NCI-H524 treated with DMSO at 0.1 percent for 48 hours (cell line): Measurements from ENCODE around the gene IMPACT.

Source experiments
- DNase-seq: peaks from one replicate; lab custom pipeline; 2025; lab: John Stamatoyannopoulos, UW

IMPACT gene, protein sequence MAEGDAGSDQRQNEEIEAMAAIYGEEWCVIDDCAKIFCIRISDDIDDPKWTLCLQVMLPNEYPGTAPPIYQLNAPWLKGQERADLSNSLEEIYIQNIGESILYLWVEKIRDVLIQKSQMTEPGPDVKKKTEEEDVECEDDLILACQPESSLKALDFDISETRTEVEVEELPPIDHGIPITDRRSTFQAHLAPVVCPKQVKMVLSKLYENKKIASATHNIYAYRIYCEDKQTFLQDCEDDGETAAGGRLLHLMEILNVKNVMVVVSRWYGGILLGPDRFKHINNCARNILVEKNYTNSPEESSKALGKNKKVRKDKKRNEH

DNA sequence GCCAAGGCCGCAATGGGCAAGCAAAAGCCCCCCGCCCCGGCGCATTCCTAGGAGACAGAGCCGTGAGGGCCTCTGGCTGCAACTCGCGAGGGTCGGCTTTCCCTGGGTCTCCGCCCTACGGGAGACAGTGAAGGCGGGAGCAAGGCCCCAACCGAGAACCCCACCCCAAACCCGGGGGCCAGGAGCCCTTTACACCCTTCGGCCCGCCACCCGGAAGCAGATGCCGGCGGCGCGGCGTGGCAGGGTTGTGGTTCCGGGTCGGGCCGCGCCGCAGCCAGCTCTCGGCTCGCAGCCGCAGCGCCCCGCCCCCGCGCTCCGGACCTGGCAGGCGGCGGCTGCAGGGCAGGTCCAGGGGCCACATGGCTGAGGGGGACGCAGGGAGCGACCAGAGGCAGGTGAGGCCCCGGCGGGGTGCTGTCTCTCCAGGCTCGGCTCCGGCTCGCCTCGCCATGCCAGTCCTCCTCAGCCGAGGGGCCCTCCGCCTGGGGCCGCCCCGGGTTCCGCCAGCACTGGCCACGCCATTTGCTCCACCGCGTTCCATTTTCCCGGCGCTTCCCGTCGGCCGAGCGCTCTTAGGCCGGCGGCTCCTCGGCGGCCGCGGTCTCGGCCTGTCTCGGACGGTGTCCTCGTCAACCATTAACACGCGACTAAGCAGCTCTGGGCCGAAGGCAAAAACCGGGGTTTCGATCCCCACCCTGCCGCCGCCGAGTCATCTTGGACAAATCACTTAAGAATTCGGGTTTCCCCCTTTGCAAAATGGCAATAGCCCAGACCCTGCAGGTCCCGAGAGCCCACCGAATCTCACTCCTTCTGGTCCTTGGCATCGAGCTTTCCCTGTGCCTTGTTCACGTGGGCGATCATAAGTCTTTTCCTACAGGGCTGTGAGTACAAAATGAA lies at the start of gene IMPACT:
Gene IMPACT, plus strand, starts transcription at position 273 of the 897 bp plus-strand sequence. Its CDS starts 87 bp downstream, at position 360.
- no peak for DNase-seq

DNA sequence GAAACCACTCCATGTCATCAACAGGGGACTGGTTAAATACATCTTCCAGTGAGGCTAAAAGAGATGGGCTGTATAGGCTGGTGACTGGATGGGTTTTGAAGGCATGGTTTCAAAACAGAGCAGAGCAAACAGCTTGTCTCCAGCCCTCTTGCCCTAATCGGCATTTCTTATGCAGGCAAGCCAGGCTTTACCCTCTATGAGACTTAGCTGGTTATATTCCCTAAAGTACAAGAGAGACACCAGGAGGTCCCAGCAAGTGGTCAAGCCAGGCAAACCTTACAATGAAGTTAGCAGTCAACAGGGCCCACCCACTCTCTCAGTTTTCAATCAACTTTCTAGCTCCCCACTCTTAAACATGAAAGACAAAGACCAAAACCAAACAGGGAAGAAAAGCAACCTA lies 47.9 kb upstream of the IMPACT start:
- DNase-seq: no peak

DNA sequence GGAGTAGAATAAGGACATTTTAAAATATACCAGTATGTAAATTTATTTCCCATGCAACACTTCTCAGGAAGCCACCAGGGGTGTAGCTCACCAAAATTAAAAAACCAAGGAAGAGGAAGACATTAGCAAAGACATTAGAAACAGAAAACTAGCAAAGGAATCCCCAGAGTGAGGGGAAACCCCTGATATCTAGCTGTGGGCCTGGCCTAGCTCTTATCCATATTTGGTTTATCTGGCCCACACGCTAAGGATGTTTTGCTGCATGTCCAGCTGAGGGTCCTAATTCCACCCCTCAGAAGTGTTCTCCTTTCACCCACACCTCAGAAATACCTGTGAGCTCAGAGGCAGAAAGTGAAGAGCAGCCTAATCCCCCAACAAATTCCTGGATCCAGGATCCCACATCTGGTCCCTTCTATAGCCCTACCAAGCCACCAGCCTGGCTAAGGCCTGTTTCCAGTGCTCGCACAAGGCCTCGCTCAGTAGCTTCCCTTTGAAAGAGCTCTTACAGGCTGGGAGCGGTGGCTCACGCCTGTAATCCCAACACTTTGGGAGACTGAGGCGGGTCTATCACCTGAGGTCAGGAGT lies 46.2 kb upstream of the IMPACT start:
- no peak for DNase-seq

DNA sequence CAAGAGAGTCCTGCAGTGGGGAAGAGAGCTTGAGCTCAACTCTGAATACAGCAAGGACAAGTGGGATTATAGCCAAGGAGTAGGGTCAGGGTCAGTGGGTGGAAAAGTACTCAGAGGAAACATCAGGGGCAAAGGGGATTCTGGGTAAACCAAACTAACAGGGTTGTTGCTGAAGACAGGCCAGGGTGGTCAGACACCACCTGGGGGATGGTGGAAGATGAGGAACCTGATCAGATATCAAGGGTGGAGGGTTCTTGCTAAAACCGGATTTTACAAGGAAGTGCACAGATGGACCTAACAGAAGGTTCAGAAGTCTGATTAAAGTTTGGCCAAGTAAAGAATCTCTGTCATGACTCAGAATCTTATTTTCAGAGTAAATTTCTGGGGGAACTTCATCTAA lies 45.3 kb upstream of the IMPACT start:
- no peak for DNase-seq

DNA sequence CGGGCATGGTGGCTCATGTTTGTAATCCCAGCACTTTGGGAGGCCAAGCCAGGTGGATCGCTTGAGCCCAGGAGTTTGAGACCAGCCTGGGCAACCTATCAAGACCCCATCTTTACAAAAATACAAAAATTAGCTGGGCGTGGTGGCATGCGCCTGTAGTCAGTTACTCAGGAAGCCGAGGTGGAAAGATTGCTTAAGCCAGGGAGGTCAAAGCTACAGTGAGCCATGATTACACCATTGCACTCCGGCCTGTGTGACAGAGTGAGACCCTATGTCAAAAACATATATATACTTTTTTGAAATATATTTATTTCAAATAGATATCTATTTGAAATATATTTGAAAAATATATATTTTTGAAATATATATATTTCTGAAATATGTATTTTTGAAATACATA lies 39.8 kb upstream of the IMPACT start:
- DNase-seq: no peak

DNA sequence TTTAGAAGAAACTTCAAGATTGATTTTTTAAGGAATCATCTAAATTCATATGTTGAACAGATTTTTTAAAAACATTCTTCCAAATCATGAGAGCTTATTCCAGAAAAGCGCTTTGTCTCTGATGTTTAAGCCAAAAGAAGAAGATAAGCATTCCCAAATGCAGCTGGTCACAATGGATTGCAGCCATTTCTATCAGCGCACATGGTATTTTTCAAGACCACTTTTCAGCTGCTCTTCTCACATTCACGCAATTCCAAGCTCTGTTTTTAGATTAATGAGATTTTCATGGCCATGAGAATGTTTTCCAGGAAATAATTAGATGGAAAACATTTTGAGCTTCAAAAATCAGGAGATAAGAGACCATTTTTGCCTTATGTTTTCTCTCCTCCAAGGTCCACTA lies 37.5 kb upstream of the IMPACT start:
- no peak for DNase-seq

DNA sequence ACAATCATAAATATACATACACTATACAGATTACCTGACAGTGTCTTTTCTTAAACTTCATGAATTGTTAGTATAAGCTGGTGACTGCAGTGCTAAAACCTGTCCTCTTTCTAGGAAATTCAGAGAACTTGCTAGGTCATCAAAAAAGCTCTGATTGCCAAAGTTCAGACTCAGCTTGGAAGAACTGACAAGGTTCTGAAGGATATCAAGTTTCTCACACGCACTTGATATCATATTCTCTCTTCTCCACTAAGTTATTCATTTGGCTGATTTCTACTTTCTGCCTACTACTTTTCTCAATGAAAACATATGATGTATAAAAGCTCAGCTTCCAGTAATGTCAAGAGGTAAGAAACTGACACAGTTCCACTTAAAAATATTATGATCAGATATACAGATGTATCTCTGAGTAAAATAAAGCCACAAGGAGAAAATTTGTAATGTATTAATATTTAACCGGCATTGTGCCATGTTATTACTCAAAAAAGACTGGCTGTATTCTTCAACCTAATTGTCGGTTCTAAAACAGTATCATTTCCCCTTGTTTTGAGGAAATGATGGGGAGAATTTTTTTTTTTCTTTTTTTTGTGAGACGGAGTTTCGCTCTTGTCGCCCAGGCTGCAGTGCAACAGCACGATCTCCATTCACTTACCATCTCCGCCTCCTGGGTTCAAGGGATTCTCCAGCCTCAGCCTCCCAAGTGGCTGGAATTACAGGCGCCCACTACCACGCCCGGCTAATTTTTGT lies 31.2 kb upstream of the IMPACT start:
- no peak for DNase-seq

DNA sequence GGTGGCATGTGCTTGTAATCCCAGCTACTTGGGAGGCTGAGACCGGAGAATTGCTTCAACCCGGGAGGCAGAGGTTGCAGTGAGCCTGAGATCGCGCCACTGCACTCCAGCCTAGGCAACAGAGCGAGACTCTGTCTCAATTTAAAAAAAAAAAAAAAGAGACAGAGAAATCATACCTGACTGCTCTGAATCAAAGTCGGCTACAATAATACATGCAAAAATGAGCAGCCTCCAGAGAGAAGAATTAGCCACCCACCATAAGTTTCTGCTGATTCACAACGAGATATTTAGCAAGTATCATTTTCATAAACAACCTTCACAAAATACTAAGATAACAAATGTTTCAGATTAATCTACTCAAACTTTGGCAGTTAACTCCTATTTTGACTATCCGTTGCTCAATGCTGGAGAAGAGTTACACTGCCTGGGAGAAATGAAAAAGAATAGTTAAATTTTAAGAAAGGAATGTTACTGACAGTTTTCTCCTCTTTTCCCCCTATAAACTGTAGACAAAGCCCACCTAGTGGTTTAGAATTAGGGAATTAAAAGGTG lies 30.3 kb upstream of the IMPACT start:
- no peak for DNase-seq

DNA sequence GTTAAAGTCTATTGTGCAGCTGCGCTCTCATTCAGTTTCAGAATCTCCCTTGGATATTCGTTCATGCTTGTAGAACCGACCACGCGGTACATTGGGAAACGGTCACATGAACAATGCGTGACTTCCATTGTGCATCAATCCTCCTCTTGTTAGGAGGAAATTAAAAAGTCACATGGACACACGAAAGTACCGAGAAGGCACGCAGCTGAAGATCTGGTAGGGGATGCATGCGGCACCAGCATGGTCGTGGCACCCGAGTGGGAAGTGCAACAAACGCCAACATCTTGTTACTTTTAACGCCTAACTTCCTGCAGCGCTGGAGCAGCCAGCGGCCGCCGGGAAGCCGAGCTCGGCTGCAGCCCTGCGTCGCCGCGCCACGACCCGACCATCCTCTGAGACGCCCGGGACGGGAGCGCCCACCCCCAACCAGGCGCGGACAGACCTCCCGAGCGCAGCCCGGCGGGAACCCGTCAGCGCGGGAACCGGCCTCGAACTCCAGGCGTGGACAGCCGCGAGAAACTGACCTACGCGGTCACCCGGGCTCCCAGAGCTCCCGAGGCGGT lies 29.3 kb upstream of the IMPACT start:
- peak; percentile 71 for DNase-seq

DNA sequence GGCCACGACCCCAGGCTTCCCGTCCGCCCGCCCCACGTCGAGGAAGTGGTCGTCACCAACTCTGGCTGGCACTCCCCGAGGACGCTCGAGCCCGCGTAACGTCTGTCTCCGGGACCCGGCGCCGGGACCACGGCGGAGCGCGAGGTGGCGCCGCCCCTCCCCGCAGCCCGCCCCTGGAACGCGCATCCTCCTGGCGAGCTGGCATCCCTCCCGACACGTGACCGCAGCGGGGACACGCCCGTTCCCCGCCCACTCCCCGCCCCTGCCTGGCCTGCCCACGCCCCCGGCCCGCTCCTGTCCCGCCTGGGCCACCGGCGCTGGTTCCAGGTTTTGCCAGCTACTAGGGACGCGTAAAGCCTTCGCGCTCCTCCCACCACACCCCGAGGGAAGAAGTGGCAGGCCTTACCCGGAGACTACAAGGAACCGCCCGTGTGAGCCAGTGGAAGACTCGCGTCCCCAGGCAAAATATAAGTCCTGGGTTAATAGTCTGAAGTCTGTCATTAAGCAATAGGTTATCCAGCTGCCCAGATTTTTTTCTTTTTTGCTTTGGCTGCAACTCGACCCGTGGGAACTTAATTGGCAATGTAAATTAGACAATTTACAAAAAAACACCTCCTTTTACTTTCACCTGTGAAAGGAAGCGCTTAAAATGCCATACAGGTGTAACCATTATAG lies 28.6 kb upstream of the IMPACT start, which contains the start of gene OSBPL1A:
Gene OSBPL1A, minus strand, starts transcription at position 131 of the 675 bp plus-strand sequence. CDS start 20,291 bp downstream, outside the sequence.
- DNase-seq: peak; percentile 64

DNA sequence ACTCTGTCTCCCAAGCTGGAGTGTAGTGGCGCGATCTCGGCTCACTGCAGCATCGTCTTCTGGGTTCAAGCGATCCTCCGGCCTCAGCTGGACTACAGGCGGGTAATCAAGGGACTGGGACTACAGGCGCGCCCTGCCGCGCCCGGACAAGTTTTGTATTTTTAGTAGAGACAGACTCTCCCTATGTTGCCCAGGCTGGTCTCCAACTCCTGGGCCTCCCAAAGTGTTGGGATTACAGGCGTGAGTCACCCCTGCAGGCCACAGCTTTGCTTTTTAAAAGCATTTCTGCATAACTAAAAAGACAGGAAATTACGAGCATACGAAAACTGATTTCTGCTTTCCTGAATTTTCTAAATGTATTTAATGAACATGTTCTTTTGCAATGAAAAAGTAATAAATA lies 27.9 kb upstream of the IMPACT start:
- no peak for DNase-seq

DNA sequence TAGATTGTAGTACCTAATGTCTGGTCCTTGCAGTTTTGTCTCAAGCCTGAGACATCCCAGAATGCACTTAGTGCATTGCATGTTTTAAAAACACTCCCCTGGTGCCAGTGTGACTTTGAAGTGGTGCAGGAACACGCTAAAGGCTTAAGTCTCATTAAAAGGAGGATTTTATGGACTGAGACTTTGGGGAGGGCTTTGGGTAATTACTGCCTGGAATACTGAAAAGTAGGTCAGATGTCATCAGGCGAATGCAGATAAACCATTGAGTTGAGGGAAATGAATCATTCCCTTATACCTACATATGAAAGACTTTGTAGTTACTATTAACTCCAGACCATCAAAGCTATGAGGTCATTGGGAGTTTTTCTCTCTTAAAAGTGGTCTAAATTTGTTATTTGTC lies 25.9 kb upstream of the IMPACT start:
- DNase-seq: no peak

DNA sequence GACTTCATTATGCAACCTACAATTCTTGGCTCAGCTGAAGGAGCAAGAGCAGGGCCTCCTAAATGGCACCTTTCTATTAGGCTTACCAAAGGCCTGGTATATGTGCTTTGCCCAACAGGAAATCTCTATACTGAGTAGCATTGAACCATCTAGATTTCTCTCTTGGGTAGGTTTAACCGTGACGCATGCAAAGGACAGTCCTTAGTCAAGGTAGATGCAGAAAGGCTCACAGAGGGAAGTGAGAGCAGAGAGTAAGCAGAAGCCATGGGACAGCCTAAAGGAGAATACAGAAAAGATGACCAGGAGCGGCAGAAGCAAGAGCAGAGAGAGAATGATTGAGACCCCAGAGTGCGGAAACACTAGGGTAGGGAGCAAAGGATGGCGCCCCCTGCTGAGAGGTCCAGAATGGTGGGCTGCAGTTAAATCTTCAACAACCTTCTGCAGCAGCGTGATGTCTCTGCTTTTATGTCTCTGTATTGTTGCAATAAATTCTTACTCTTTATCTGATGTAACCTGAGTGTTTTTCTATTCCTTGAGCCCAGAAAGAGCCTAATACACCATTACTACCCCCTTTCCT lies 24.2 kb upstream of the IMPACT start:
- no peak for DNase-seq

DNA sequence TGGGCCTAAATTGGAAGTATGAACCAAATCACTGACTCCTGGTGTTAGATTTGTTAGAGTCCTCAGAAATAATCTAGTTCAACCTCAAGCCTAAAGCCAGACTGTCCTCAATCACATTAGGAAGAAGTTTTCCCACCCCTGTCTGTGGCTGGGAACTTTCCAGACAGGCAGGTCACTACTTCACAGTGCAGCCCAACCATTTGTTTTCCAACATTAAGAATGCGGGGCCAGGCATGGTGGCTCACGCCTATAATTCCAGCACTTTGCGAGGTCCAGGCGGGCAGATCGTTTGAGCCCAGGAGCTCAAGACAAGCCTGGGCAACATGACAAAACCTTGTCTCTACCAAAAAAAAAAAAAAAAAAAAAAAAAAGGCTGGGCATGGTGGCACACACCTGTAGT lies 23.4 kb upstream of the IMPACT start:
- DNase-seq: no peak

DNA sequence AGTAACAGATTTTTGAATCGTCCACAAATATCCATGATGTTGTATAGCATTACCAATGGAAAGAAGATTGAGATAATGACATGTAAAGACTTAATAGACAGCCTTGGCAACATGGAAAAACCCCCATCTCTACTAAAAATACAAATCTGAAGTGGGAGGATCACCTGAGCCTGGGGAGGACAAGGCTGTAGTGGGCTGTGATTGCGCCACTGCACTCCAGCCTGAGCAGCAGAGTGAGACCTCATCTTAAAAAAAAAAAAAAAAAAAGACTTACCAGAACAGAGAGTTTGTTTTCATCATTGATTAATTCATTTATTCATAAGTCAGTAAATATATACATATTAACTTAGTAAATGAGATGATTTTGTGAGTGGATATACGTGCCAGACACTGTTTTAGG lies 21.9 kb upstream of the IMPACT start:
- no peak for DNase-seq

DNA sequence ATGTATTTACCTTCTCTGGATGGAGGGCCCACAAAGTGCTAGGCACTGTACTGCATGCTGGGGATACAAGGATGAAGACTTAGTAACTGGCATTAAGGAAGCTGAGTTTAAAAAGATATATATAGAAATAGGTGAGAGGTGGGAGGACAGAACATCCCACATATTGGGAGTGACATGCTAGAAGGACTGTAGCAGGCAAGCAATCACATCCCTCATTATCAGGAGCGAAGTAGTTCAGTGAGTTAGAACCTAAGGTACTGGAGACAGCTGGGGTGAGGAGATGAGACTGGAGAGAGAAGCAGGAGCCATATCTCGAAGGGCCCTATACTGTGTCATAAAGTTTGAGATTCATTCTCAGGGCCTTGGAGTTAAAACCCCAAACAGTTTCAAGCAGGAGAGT lies 18.0 kb upstream of the IMPACT start:
- DNase-seq: no peak

DNA sequence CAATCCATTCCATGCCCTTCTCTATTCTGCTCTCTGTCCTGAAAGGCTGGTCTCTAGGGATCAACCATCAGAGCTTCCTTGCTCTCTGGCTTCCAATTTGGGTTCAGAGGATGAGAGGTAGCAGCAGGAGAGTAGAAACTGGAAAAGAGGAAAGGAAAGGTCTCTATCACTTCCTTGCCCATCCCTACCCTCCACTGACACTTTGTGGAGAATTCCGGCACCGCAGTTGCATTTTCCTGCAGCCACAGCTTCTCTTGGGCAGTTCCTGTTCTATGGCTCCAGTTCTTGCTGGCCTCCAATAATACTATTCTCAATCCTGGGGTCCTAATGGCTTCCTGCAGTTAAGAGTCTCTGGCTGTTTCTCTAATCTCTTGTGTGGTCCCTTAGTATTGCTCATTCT lies 13.3 kb upstream of the IMPACT start:
- no peak for DNase-seq

DNA sequence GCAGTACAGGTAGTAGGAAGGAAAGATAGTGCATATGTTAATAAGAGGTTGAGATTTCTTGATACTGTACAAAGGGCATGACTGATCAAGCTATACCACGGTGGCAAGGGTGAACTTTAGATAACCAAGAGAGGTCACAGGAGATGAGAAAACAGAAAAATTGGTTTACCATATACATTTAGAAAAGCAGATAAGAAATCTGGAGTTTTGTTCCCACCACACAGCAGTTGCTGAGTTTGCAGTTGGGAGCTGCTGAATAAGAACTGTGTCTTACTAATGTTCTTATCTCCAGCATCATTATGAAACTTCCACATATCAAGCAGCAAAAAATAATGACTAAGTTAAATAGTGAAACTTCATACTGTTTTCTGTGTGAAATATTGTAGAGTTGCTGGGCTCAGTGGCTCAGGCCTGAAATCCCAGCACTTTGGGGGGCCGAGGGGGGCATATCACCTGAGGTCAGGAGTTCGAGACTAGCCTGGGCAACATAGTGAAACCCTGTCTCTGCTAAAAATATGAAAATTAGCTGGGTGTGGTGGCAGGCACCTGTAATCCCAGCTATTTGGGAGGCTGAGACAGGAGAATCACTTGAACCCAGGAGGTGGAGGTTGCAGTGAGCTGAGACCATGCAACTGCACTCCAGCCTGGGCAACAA lies 12.0 kb upstream of the IMPACT start:
- no peak for DNase-seq

DNA sequence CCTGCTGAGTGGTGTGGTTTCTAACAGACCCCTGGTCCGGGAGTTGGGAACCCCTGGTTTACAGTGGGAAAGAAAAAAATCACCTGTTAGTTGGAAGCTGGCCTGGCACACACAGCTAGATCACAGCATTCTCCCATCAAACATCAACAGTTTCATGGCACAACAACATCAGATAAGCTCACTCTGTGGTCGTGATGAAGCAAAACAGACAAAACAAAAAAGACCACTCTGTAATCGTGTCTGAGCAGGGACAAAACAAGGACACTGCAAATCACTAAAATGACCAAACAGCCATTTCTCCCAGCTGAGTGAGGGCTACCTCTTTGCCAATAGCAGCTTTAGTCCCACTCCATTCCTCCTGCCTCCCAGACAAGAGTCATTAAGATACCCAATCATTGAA lies 9.0 kb upstream of the IMPACT start:
- no peak for DNase-seq

DNA sequence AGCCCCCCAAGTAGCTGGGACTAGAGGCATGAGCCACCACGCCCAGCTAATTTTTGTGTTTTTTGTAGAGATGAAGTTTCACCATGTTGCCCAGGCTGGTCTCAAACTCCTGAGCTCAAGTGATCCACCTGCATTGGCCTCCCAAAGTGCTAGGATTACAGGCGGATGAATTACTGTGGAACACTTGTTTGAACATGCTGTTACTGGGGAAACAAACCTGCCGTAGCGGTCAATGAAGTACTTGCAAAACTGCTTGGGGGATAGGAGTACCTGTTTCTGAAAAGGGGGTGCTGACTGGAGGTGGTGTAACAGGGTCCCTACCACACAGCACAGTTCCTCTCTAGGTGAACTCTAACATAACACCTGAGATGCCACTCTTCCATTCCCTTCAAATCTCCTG lies 5.9 kb upstream of the IMPACT start:
- DNase-seq: no peak
